ENCODE measurements around the gene JAKMIP2.
"Not testable (repeated sequence)": the region's sequence is repeated elsewhere in the genome, so short reads cannot be mapped to it uniquely, and the experiment has no call there.

The JAKMIP2 gene

DNA sequence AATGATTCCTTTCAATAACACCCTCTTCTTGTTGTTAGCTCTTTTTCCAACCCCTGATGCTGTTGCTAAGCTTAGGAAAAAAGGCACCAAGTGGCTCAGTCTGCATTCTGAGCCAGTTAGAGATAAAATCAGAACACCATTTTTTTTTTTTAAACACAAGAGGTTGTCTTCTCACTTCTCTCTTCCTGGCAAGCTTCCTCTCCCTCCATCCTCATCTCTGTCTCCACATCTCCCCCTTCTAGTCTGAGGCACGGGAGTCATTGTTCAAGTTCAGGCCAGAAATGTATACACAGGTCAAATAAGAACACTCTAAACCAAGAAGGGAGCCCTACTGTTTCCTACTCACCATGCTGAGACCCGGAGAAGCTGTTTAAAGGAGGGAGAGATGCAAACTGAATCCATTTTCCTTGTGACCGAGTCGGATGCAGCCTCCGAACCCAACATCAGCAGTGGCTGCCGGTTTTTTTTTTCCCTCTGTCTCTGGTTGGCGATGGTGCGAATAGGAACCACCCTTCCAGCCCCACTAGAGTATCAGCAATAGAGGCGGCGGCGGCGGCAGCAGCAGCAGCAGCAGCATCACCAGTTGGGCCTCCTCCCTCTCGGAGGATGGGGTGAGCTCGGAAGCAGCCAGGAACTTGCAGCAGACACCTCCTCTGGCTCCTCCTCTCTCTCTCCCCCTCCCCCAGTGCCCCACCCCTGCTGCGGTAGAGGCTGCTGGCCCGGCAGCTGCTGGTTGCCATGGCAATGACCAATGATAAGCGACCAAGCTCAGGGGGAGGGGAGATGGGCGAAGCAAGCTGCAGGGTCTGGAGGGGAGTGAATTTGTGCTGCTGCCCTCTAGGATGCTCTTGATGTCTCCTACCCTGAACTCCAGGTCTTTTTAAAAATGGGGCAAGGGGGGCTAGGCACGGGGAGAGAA is at the start of gene JAKMIP2:
Gene JAKMIP2 (minus strand): TSS at position 619 of the 919 bp plus-strand sequence. CDS start 110,922 bp downstream, outside the sequence.
- in situ Hi-C loops (cut with MboI; ENCODE audit: low sequenced_read_pairs): no loop called here

DNA sequence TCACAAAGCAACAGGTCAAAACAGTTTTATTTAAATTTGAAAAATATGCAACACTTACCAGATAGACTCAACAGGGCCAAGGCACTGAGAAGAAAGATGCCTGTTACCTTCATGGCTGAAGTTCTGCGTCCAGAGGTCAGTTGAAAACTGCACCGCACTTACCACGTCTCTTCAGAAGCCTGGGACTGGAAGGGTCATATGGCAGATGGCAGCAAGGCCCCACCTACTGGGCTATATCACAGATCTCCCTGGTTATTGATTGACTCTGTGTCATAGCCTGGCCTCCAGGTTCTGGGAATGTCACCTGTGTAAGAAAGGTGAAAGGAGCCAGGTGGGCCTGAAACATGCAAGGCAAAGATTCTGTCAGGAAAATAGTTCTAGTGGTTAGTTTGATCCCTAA is 48.9 kb upstream of the JAKMIP2 start, which contains the start of gene SPINK1:
Gene SPINK1 (minus strand): TSS at position 207 of the 400 bp plus-strand sequence. CDS start 94 bp downstream, at position 113.
- in situ Hi-C loops (cut with MboI; ENCODE audit: low sequenced_read_pairs): no loop called here

DNA sequence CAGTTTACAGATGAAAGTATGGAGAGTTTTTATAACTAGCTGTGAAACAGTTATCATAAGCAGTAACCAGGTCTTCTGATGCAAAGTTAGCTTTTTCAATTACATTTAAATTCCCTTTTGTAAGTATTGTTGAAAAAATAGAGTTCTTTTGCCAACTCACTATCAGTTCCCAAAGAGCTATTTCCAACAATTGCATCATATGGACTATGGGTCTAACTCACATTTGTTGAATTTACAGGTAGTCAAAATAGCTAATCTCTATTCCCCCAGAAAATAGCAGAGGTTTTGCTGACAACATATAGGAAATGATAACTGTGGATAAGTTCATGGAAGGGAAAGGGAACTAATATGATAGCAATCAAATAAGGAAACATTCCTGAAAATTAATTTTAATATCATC is 47.5 kb upstream of the JAKMIP2 start:
- in situ Hi-C loops (cut with MboI; ENCODE audit: low sequenced_read_pairs): no loop called here

DNA sequence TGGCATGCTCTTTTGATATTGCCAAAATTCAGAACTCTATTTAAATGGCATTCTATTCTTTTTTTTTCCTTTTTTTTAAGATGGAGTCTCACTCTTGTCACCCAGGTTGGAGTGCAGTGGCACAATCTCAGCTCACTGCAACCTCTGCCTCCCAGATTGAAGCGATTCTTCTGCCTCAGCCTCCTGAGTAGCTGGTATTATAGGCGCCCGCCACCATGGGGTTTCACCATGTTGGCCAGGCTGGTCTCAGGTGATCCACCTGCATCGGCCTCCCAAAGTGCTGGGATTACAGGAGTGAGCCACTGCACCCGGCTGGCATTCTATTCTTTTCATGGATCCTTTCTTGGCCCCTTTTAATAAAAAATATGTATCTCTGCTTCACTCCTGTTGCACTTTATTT is 44.5 kb upstream of the JAKMIP2 start:
- in situ Hi-C loops (cut with MboI; ENCODE audit: low sequenced_read_pairs): not testable (repeated sequence)

DNA sequence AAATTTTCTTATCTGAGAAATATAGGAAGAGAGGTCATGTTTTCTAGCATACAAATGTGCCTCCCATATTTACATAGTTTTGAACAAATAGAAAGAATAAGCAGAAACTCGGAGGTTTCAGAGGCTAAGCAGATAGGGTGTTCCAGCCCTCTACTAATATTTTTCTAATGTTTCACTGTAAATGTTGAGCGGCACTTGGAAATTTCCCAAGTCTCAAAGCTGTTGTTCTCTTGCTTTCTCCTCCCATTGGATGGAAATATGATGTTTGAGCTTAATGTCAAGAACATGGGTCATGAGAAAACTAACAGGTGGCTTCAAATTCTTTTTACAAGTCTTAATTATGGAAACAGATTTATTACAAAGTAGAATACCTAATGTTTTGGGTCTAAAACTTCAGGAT is 43.8 kb upstream of the JAKMIP2 start:
- in situ Hi-C loops (cut with MboI; ENCODE audit: low sequenced_read_pairs): no loop called here

DNA sequence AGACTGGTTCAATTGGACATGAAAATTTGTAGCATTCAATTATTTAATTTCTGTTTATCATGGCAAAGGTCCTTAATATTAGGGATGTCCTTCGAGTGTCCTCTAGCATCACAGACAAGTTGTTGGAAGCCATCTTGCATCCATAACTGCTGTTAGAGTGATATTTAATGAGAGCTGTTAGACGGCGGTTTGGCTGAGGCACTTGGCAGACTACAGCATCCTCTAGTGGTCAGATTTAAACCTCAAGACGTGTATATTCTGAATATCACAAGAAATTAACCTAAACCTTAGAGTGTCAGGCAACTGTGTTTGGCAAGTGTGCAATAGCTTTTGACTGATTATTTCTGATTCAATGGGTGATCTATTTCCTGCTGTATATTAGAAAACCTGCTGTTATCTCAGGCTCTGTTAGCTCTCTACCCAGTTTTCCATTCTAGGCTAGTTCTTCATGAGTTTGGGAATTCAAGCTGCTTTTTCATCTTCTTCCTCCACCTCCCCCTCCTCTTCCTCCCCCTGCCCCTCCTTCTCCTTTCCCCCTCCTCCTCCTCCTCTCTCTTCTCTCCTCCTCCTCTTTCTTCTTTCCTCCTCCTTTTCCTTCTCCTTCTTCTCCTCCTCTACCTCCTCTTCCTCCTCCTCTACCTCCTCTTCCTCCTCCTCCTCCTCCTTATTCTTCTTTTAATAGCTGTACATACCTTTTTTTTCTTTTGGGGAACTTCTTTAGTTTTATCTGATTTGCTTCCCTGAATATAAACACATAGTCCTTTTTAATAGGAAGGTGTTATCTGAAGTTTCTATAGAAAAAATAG is 40.4 kb upstream of the JAKMIP2 start:
- in situ Hi-C loops (cut with MboI; ENCODE audit: low sequenced_read_pairs): loop anchor here (25.0 kb wide), 1 partner anchor 186 kb away; no protein-coding TSS in a partner anchor

DNA sequence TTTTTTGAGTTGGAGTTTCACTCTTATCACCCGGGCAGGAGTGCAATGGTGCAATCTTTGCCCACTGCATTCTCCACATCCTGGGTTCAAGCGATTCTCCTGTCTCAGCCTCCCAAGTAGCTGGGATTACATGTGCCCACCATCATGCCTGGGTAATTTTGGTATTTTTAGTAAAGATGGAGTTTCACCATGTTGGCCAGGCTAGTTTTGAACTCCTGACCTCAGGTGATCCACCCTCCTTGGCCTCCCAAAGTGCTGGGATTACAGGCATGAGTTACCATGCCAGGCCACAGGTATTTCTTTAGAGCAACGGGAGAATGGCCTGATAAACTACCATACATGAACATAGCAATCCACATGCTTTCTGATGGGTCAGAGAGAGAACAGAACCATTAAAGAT is 39.7 kb upstream of the JAKMIP2 start:
- in situ Hi-C loops (cut with MboI; ENCODE audit: low sequenced_read_pairs): loop anchor here (25.0 kb wide), 1 partner anchor 185 kb away; no protein-coding TSS in a partner anchor

DNA sequence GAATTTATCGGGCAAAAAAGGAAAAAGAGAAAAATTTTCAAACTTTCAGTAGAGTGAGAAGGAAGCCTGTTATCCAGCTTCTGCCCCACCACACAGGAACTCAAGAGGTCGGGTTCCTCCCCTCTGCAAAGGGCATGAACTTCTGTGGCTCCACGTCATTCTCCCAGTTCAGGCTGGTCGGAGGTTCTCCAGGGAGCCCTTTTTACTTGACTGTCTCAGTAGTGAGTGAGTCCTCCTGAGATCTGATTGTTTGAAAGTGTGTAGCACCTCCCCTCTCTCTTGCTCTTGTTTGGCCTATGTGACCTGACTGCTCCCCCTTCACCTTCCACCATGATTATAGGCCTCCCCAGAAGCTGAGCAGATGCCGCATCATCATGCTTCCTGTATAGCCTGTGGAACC is 39.2 kb upstream of the JAKMIP2 start:
- in situ Hi-C loops (cut with MboI; ENCODE audit: low sequenced_read_pairs): loop anchor here (25.0 kb wide), 1 partner anchor 184 kb away; no protein-coding TSS in a partner anchor

DNA sequence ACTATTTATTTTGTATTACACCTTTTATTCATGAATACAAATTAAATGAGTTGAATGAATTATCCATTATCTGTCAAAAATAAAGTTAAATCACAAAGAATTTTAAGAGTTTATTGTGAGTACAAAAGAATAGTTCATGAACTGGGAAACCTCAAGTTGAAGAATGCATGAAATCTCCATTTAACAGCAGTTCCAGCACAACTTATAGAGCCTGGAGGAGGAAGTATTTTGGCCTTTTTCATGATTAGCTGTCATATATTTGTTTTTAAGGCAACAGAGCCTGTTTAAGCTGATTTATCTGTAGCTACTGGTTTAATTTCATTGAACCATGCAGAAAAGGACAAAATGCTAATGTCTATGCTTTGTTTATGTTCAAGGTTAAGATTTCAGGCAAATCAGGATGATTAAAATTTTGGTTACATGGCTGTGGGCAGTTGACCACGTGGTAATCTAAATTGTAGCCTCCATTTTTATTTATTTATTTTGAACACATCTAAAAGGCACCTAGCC is 36.8 kb upstream of the JAKMIP2 start:
- in situ Hi-C loops (cut with MboI; ENCODE audit: low sequenced_read_pairs): loop anchor here (25.0 kb wide), 1 partner anchor 182 kb away; no protein-coding TSS in a partner anchor

DNA sequence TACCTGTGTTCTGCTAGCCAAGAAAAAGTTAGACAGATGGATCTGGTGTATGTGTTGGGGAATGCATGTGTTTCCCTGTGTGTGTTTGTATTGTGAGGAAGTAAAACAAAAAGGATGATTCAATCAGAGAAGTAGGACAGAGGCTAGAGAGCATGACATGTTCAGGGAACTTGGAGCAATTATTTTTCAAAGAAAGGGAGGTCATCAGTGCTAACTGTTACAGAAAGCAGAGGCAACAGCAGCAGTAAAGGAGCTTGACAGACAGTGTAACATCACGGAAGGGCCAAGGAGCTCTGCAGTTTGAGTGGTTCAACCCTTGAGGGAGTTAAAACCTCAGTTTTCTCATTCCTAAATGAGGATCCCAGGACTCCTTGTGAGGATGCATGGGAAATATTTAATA is 35.8 kb upstream of the JAKMIP2 start:
- in situ Hi-C loops (cut with MboI; ENCODE audit: low sequenced_read_pairs): loop anchor here (25.0 kb wide), 1 partner anchor 181 kb away; no protein-coding TSS in a partner anchor

DNA sequence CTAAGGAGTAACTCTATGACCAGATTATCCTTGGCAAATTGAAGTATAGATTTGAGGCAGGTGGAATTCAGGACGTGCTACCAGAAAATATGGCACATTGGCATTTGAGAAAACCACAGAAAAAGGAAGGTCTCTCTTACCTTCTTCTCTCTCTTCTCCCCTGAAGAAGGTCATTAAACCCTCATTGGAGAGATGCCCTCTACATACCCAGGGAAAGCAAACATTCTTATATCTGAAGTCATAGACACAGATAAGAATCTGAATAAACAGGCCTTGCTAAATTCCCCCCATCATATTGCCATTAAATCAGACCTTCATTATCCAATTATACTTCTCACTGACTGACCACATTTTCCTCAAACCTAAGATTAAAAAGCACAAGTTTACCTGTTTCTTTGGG is 31.2 kb upstream of the JAKMIP2 start:
- in situ Hi-C loops (cut with MboI; ENCODE audit: low sequenced_read_pairs): loop anchor here (25.0 kb wide), 1 partner anchor 176 kb away; no protein-coding TSS in a partner anchor

DNA sequence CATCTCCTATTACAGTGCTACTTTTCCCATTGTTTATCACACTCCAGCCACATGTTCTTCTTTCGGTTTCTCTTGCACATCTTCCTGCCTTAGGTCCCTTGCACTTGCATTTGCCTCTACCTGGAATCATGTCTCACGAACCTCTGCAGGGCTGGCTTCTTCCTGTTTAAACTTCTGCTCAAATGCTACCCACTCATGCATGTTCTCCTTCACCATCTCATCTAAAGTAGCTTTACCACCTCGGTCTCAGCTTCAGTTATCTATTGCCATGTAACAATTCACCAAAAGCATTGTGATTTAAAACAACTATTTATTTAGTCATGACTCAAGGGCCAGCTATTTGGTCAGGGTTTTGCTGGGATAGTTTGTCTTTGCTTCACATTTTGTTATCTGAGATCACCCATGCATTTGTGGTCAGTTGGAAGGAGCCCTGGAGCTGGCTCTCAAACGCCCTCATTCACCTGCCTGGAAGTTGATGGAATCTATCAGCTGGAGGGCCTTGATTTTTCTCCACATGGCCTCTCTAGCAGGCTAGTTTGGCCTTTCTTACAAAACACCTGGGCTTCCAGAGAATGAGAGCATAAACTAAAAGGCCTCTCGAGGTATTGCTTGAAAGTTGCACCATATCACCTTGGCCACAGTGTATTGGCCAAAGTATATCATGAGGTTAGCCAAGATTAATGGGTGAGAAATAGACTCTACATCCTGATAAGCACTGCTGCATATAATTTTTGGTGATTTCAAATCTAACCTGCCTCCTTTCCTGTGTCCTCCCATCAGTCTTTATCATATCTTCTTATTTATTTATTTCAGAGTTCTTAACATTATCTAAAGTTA is 27.5 kb upstream of the JAKMIP2 start:
- in situ Hi-C loops (cut with MboI; ENCODE audit: low sequenced_read_pairs): loop anchor here (25.0 kb wide), 1 partner anchor 173 kb away; no protein-coding TSS in a partner anchor

DNA sequence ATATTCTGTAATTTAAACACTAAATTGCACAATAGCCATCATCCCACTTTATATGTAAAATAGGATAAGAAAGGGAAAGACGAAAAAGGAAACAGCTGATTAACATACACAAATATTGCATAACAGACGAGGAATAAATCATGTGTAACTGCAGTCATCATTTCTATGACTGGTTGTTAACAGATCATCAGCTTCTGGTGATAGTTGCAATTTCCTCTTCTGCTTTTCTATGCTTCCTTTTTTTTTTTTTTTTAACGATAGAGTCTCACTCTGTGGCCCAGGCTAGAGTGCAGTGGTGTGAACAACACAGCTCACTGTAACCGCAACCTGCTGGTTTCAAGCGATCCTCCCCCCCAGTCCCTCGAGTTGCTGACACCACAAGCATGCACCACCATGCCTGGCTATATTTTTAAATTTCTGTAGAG is 22.5 kb upstream of the JAKMIP2 start:
- in situ Hi-C loops (cut with MboI; ENCODE audit: low sequenced_read_pairs): loop anchor here (25.0 kb wide), 1 partner anchor 168 kb away; no protein-coding TSS in a partner anchor

DNA sequence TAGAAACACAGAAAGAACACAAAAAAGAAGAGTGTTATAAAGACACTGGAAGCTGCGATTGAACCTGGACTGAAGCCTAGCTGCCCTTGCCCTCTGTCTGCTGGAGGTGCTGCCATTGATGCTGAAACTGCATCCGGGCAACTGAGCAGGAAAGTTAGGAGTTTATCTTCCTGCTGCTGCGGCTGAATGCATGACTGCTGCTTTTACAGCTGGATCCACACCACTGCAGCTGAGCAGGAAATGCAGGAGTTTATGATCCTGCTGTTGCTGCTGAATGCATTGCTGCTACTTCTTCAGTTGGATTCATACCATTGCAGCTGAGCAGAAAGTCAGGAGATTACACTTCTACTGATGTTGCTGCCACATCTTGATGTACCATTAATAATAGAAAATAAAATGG is 21.8 kb upstream of the JAKMIP2 start:
- in situ Hi-C loops (cut with MboI; ENCODE audit: low sequenced_read_pairs): loop anchor here (25.0 kb wide), 1 partner anchor 167 kb away; no protein-coding TSS in a partner anchor

DNA sequence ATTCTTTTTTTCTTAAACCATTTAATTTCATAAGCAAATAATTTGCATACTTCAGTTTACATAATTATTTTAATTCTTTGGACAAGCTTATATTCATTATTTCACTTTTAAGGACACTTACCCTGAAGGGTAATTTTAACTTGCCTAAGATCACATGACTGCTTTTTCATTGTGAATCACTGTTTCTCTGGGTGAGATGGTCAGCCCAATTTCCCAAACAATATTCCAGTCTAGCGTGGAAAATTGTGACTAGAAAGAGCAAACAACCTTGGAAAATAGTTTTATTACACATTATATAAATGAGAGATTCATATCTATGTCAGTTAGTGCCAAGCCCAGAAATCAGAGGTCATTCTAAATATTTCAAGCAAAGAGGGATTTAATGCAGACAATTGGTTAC is 21.4 kb upstream of the JAKMIP2 start:
- in situ Hi-C loops (cut with MboI; ENCODE audit: low sequenced_read_pairs): loop anchor here (25.0 kb wide), 1 partner anchor 167 kb away; no protein-coding TSS in a partner anchor

DNA sequence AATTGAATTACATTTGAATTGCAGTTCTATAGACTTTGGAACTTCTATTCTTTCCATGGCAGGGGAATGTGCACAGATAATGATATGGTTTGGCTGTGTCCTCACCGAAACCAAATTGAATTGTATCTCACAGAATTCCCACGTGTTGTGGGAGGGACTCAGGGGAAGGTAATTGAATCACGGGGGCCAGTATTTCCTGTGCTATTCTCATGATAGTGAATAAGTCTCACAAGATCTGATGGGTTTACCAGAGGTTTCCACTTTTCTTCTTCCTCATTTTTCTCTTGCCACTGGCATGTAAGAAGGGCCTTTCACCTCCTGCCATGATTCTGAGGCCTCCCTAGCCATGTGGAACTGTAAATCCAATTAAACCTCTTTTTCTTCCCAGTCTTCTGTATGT is 20.6 kb upstream of the JAKMIP2 start:
- in situ Hi-C loops (cut with MboI; ENCODE audit: low sequenced_read_pairs): loop anchor here (25.0 kb wide), 1 partner anchor 166 kb away; no protein-coding TSS in a partner anchor

DNA sequence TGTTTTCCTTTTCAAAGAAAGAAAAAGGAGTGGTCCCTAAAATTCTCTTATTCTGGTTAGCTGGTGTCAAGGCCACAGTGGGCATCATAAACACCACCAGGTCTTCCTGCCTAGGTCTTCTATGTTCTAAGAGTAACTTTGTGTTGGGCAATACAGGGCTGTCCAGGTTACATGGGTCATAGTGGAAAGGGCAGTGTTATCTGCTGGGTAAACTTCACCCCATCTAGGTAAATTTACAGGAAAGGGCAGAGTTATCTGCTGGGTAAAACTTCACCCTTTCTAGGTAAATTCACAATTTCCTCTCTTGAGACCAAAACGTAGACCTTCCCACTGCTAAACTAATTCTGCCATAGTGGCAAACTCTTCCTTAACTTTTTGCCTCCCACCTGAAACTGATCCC is 18.9 kb upstream of the JAKMIP2 start:
- in situ Hi-C loops (cut with MboI; ENCODE audit: low sequenced_read_pairs): loop anchor here (25.0 kb wide), 1 partner anchor 164 kb away; no protein-coding TSS in a partner anchor

DNA sequence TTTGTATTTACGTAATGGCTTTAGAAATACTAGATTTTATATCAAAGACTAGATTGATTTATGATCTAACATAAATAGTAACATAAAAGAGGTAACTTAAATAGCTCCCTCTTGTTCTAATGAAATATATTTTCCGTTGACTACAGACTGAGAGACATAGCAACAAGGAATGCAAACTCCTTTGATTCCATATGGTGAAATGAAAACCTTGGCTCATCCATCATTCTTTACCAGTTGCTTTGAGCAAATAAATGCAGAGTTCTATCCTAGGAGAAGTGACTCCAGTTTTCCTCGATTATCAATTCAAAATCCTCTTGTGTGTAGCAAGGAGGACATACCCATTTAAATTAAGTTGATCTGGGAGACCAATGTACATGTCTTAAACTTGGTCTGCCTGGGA is 18.0 kb upstream of the JAKMIP2 start:
- in situ Hi-C loops (cut with MboI; ENCODE audit: low sequenced_read_pairs): loop anchor here (25.0 kb wide), 1 partner anchor 163 kb away; no protein-coding TSS in a partner anchor

DNA sequence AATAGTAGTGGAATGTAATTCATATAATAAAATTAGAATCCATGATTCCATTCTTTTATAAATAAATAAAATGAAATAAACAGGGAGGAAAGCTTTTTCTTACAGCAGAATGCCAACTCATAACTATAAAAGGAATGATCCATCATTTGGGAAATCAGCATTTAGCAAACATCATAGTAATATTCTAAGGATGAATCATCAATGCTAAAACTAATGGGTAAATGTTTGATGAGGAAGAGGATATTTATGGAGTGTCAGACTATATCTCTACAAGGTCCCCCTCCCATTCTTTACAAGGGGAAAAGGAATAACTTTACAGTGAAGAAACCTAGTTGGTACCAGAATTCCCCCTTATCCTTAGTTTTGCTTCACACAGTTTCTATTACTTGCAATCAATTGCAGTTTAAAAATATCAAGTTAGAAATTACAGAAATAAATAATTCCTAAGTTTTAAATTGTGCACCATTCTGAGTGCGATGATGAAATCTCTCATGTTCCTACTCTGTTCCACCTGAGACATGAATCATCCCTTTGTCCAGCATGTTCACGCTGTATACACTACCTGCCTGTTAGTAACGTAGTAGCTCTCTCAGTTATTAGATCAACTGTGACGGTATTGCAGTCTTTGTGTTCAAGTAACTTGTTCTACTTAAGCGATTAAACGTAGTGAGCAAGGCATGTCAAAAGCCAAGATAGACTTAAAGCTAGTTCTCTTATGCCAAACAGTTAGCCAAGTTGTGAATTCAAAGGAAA is 14.2 kb upstream of the JAKMIP2 start:
- in situ Hi-C loops (cut with MboI; ENCODE audit: low sequenced_read_pairs): no loop called here

Data from HL-60/S4 (cell line).